ENCODE results near the gene MMAB. TPM values are rescaled to one million over a fixed set of nuclear protein-coding genes. Genes with fewer than 3 reads are reported as not detected.

The MMAB gene
- total RNA-seq, 1 donor from 2014 or later: 38.1 TPM

DNA sequence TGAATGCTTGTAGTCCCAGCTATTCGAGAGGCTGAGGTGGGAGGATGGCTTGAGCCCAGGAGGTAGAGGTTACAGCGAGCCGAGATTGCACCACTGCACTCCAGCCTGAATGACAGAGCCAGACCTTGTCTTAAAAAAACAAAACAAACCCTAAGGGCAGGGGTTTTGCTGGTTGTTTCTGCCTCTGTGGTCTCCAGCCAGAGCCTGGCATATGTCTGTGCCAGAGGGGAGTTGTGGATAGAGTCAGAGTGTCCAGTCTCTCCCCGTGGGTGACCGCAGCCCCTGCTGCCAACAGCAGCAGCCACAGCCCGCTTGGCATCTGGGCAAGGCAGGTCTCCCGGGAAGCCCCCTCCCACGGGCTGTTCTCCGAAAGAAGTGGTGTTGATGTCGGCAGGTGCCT lies 37.9 kb upstream of the MMAB start:
- no peaks in the 10 kb centered on the region for H3K9me3 Mint-ChIP-seq
- H3K4me3 Mint-ChIP-seq: no peak overlapping the region
- H3K36me3 Mint-ChIP-seq: no peaks in the 10 kb centered on the region
- peaks cover 4% of the 10 kb centered on the region for H3K4me1 Mint-ChIP-seq (ENCODE audit: unreplicated experiment)
- H3K27me3 Mint-ChIP-seq: peaks cover 72% of the 10 kb centered on the region
- DNase-seq (ENCODE audit: extremely low spot score, unreplicated experiment): no peak
- TF ChIP-seq, protein P1, sequence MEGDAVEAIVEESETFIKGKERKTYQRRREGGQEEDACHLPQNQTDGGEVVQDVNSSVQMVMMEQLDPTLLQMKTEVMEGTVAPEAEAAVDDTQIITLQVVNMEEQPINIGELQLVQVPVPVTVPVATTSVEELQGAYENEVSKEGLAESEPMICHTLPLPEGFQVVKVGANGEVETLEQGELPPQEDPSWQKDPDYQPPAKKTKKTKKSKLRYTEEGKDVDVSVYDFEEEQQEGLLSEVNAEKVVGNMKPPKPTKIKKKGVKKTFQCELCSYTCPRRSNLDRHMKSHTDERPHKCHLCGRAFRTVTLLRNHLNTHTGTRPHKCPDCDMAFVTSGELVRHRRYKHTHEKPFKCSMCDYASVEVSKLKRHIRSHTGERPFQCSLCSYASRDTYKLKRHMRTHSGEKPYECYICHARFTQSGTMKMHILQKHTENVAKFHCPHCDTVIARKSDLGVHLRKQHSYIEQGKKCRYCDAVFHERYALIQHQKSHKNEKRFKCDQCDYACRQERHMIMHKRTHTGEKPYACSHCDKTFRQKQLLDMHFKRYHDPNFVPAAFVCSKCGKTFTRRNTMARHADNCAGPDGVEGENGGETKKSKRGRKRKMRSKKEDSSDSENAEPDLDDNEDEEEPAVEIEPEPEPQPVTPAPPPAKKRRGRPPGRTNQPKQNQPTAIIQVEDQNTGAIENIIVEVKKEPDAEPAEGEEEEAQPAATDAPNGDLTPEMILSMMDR (conservative IDR thresholded peaks at IDR 0.05): no peak
- no peak overlapping the region for H3K27ac Mint-ChIP-seq

DNA sequence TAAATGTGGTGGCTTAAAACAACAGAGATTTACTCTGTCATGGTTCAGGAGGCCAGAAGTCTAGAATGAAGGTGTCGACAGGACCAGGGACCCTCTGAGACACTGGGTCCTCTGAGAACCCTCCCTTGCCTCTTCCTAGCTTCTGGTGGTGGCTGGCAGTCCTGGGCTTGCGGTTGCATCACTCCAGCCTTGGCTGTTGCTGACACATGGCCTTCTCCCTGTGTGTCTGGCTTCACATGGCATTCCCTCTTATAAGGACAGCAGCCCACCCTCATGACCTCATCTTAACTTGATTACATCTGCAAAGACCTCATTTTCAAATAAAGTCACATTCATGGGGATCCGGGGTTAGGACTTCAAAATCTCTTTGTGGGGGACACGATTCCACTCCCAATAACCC lies 37.2 kb upstream of the MMAB start:
- H3K4me1 Mint-ChIP-seq (ENCODE audit: unreplicated experiment): peaks cover 6% of the 10 kb centered on the region
- TF ChIP-seq, protein P1 (conservative IDR thresholded peaks at IDR 0.05): no peak
- no peaks in the 10 kb centered on the region for H3K9me3 Mint-ChIP-seq
- peaks cover 65% of the 10 kb centered on the region for H3K27me3 Mint-ChIP-seq
- no peak overlapping the region for H3K4me3 Mint-ChIP-seq
- DNase-seq (ENCODE audit: extremely low spot score, unreplicated experiment): no peak
- no peak overlapping the region for H3K27ac Mint-ChIP-seq
- no peaks in the 10 kb centered on the region for H3K36me3 Mint-ChIP-seq

DNA sequence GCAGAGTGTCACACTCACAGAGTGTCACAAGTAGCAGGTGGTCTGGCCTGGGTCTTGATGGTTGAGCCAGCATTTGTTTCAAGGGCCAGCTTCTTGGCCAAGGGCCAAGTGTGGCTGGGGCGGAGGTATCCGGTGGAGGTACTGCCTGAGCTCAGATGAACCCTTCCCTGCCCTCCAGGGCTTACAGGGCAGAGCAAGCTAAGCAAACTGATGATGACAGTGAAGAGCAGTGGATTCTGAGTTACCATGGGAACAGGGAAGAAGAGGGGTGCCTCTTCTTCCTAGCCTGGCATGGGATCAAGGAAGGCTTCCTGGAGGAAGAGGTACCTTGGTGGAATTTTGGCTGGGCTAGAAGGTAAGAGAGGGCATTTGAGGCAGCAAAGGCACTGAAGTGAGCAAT lies 36.0 kb upstream of the MMAB start:
- TF ChIP-seq, protein P1 (conservative IDR thresholded peaks at IDR 0.05): no peak
- no peak for DNase-seq (ENCODE audit: extremely low spot score, unreplicated experiment)
- Mint-ChIP-seq H3K27ac (no peak overlapping the region), H3K9me3 (no peaks in the 10 kb centered on the region), H3K4me1 (ENCODE audit: unreplicated experiment) (peaks cover 12% of the 10 kb centered on the region), H3K27me3 (peaks cover 59% of the 10 kb centered on the region), H3K36me3 (no peaks in the 10 kb centered on the region), H3K4me3 (no peak overlapping the region)

DNA sequence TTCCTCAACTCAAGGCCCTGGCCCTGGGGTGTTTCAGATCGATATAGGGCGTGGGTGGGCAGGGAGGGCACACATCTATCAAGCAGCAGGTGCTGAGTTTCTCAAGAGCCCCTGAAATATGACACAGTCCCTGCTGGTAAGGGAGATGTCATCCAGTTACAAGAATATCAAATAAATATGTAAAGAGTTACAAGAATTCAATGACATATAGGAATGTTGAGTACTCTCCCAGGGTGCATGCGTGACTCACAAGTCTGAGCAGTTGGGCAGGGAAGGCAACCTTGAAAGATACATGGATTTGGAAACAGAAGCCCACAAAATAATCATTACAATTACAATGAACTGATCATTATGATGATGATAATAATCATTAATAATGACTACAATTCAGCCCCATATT lies 35.5 kb upstream of the MMAB start:
- no peak for DNase-seq (ENCODE audit: extremely low spot score, unreplicated experiment)
- Mint-ChIP-seq H3K27me3 (peaks cover 55% of the 10 kb centered on the region), H3K4me3 (no peak overlapping the region), H3K27ac (no peak overlapping the region), H3K4me1 (ENCODE audit: unreplicated experiment) (peaks cover 12% of the 10 kb centered on the region), H3K9me3 (no peaks in the 10 kb centered on the region), H3K36me3 (no peaks in the 10 kb centered on the region)
- TF ChIP-seq, protein P1 (conservative IDR thresholded peaks at IDR 0.05): no peak

DNA sequence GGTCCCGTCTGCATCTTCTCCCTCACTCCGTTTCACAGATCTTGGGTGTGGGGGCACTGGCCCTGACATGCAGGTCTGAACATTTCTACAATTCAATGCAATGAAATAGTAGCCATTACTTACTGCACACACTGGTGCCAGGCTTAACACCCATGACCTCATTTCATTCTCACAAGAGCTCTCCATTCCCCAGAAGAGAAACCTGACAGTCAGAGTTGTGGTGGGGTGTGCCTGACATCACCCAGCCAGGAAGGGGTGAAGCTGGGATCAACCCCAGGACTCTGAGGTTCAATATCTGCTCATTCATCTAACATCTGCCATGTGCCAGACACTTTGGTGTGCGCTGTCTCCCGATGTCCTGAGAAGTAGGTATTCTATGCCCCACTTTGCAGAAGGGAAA lies 35.0 kb upstream of the MMAB start:
- DNase-seq (ENCODE audit: extremely low spot score, unreplicated experiment): no peak
- TF ChIP-seq, protein P1 (conservative IDR thresholded peaks at IDR 0.05): no peak
- Mint-ChIP-seq H3K4me3 (no peak overlapping the region), H3K9me3 (no peaks in the 10 kb centered on the region), H3K4me1 (ENCODE audit: unreplicated experiment) (peaks cover 12% of the 10 kb centered on the region), H3K27ac (no peak overlapping the region), H3K27me3 (peaks cover 50% of the 10 kb centered on the region), H3K36me3 (no peaks in the 10 kb centered on the region)

DNA sequence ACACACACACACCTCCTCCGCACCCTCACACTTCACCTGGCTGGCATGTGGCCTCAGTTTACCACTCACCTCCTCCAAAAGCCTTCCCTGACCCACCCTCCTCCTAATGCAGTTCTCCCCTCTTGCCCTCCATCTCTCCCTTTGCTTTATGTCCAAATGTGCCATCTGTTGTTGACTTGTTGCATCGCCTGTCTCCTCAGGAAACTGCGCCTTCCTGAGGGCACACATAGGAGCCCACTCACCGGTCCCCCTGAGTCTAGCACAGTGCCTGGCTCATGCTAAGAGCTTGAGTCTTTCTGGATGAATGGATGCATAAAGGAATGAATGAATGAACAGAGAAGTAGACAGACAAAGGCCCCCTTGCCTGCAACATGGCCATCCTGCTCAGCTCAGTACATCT lies 34.3 kb upstream of the MMAB start:
- Mint-ChIP-seq H3K9me3 (no peaks in the 10 kb centered on the region), H3K27me3 (peaks cover 44% of the 10 kb centered on the region), H3K4me3 (no peak overlapping the region), H3K36me3 (no peaks in the 10 kb centered on the region), H3K4me1 (ENCODE audit: unreplicated experiment) (peaks cover 12% of the 10 kb centered on the region), H3K27ac (no peak overlapping the region)
- DNase-seq (ENCODE audit: extremely low spot score, unreplicated experiment): no peak
- TF ChIP-seq, protein P1 (conservative IDR thresholded peaks at IDR 0.05): no peak
